SH-SY5Y (cell line): ENCODE results near the gene MAN1C1.

Source experiments
- GATA2 ChIP-seq: IDR thresholded peaks from 2 replicates; pipeline ENCODE4 v1.6.1; 2011; ENCODE audit warnings: mild to moderate bottlenecking, low read depth, low read length
- GATA3 ChIP-seq: IDR thresholded peaks from 2 replicates; pipeline ENCODE4 v1.6.1; 2011; ENCODE audit warnings: low read depth, mild to moderate bottlenecking, low read length, moderate library complexity

- TF ChIP-seq GATA3 (no peak), GATA2 (no peak)
Measured at GRCh38 chr1:25739341-25739740, 122.8 kb downstream of the MAN1C1 start.
